ENCODE data around the gene RDH14.

DNA sequence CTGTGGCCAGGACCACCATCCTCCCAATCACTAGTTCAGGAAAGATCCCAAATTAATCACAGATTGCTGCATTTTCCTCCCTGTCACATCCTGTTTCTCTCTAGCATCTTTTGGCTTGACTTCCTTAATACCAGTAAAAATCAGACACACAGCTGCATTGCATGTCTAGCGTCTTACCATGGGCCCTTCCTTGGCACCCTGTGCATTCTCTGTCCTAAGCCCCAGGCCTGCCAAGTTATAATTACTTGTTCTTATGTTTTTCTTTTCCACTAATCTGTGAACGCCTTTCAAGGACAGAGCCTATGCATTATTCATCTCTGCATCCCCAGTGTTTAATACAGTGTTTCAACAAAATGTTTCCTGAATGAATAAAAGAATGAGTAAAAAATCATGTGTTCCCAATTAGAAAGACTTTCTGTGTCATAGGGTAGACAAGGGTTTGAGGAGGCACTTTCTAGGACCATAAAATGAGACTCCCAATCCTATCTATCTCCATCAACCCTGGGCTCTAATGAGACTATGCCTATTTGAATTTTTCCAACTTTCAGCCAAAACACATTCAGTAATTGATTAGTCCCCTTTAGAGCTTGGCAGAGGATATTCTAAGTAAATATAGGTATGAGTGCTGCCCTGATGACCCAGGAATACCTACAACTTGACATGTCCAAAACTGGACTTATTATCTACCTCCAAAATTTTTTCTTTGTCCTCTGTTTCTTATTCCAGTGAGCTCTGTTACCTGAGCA, 39.2 kb upstream of the RDH14 start:
- no peak for TF ChIP-seq ZBTB8A (tag by site-specific recombination; IDR thresholded peaks at IDR 0.05)
- no peak for TF ChIP-seq PRDM4 (tag by site-specific recombination; IDR thresholded peaks at IDR 0.05)
- TF ChIP-seq ZNF23 (tag by site-specific recombination; IDR thresholded peaks at IDR 0.05; ENCODE audit: borderline replicate concordance) = no peak
- no peak for TF ChIP-seq ZNF274 (IDR thresholded peaks at IDR 0.05; ENCODE audit: low read length)
- TF ChIP-seq ZNF274 (tag by site-specific recombination; IDR thresholded peaks at IDR 0.05; ENCODE audit: borderline replicate concordance) = no peak

Measured in HEK293 (cell line).